Right kidney (tissue), 1 donor: Measurements from ENCODE around the gene CLASP2.
"Not testable (repeated sequence)": the region's sequence is repeated elsewhere in the genome, so short reads cannot be mapped to it uniquely, and the experiment has no call there.

ENCODE experiments used
- DNase-seq: peaks from one replicate; pipeline ENCODE4 v3.0.0-alpha.2; 2016

Gene CLASP2

GRCh38 chr3:33543601-33544000 is 174.5 kb downstream of the CLASP2 start:
- DNase-seq, result no peak

- no peak for DNase-seq
Observed at GRCh38 chr3:33541918-33542317, 176.1 kb downstream of the CLASP2 start.

- no peak for DNase-seq
Observed at GRCh38 chr3:33538678-33539339, 179.2 kb downstream of the CLASP2 start.

DNA sequence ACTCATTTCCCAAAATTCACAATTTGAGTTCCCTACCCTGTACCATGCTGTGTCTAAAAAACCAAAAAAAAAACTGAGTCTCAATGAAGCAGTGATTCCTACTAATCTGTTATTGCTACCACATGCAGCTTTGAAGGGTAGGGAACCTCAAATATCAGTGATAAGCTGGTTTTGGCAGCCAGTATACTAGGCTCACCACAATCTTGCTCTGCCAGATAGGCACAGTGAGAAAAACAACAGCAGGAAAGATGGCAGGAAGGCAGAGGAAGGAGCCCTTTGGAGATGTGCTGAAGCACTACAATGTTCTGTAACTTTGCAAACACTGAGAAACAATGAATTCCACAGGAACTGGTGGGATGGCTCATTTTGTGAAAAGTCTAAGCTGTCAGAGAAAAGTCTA is 180.9 kb downstream of the CLASP2 start:
- DNase-seq, result no peak

GRCh38 chr3:33526787-33527186 is 191.3 kb downstream of the CLASP2 start:
- DNase-seq, result no peak

DNA sequence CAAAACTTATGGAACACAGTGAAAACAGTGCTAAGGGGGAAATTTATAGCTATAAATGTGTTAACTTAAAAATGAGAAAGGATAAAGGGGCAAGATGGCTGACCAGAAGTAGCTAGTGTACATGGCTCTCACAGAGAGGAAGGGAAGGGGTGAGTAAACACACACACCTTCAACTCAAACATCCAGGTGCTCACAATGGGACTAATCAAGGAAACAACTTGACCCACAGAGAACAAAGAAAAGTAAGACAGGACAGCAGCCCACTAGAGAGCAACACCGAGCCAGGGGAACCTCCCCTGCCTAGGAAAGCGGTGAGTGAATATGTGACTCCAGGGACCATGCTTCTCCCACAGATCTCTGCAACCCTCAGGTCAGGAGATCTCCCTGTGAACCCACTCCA is 192.8 kb downstream of the CLASP2 start:
- DNase-seq, result no peak

- DNase-seq, result no peak
Observed at GRCh38 chr3:33523093-33523667, 194.9 kb downstream of the CLASP2 start.

GRCh38 chr3:33521736-33522135 is 196.3 kb downstream of the CLASP2 start:
- DNase-seq, result no peak

DNA sequence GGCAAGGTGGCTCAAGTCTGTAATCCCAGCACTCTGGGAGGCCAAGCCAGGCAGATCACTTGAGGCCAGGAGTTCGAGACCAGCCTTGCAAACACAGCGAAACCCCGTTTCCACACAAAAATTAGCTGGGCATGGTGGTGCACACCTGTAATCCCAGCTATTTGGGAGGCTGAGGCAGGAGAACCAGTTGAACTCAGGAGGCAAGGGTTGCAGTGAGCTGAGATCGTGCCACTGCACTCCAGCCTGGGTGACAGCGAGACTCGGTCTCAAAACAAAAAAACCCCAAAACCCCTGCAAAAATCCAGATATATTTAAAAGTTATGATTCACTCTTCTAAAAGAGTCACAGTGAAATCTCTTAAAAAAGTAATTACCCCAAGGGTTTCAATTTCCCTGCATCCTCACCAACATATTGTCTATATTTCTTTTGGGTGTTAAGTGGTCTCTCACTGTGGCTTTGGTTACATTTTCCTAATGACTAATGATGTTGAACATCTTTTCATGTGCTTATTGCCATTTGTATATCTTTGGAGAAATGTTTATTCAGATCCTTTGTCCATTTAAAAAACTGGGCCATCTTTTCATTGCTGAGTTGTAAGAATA is 204.7 kb downstream of the CLASP2 start:
- DNase-seq, result no peak

GRCh38 chr3:33505027-33505426 is 213.0 kb downstream of the CLASP2 start:
- DNase-seq, result no peak

- DNase-seq, result no peak
Observed at GRCh38 chr3:33496449-33496848, 221.6 kb downstream of the CLASP2 start.

- DNase-seq, result no peak
Observed at GRCh38 chr3:33491721-33492120, 226.3 kb downstream of the CLASP2 start.

GRCh38 chr3:33490641-33491241 is 227.3 kb downstream of the CLASP2 start:
- no peak for DNase-seq

DNA sequence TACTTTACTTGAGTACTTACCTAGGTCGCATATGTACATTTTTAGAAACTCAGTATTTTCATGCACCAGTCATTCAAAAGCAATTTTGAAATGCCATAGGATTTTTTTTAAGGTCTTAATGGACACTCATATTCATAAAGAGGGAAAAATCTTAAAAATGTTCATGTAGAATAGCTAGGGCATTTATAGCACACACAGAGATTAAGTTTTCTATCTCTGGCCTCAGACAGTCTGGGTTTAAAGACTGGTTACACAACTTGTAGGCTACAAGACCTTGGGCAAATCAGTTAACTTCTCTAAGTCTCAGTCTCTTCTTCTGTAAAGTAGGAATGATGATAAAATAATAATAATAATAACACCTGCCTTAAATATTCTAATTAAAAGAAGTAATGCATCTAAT is 229.4 kb downstream of the CLASP2 start:
- DNase-seq, result no peak

- no peak for DNase-seq
Observed at GRCh38 chr3:33488246-33488645, 229.8 kb downstream of the CLASP2 start.

GRCh38 chr3:33482111-33482521 is 235.9 kb downstream of the CLASP2 start:
- no peak for DNase-seq

DNA sequence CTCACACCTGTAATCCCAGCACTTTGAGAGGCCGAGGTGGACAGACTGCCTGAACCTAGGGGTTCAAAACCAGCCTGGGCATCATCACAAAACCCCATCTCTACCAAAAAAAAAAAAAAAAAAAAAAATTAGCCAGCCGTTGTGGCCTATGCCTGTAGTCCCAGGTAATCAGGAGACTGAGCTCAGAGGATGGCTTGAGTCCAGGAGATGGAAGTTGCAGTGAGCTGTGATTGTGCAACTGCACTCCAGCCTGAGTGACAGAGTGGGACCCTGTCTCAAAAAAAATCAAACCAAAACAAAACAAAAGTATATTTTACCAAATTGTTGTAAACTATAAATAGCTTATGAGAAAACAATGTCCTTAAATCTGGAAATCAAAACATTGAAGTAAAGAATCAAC is 243.2 kb downstream of the CLASP2 start:
- DNase-seq, result no peak

- no peak for DNase-seq
Observed at GRCh38 chr3:33473813-33474212, 244.2 kb downstream of the CLASP2 start.

GRCh38 chr3:33467786-33468185 is 250.3 kb downstream of the CLASP2 start:
- no peak for DNase-seq

- no peak for DNase-seq
Observed at GRCh38 chr3:33461097-33461496, 257.0 kb downstream of the CLASP2 start.

GRCh38 chr3:33459577-33459976 is 258.5 kb downstream of the CLASP2 start:
- DNase-seq, result not testable (repeated sequence)

GRCh38 chr3:33458446-33458845 is 259.6 kb downstream of the CLASP2 start:
- no peak for DNase-seq

DNA sequence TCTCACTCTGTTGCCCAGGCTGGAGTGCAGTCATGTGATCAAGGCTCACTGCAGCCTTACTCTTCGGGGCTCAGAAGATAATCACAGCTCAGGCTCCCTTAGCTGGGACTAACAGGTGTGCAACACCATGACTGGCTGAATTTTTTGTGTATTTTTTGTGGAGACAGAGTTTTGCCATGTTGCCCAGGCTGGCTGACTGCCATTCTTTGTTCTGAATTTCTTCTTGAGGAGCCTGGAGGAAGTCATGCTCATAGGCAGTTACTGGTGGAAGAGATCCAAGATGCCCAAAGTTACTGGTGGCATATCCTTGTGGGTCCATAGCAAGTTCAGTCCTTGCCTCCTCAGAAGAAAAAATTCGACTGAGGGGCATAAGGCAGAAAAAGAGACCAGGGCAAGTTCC is 261.3 kb downstream of the CLASP2 start:
- DNase-seq, result no peak

DNA sequence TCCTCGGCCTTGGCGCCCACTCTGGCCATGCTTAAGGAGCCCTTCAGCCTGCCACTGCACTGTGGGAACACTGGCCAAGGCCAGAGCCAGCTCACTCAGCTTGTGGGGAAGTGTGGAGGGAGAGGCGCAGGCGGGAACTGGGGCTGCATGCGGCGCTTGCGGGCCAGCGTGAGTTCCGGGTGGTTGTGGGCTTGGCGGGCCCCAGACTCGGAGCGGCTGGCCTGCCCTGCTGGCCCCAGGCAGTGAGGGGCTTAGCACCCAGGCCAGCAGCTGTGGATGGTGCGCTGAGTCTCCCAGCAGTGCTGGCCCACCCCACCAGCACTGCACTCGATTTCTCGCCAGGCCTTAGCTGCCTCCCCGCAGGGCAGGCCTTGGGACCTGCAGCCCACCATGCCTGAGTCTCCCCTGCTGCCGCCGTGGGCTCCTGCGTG is 264.7 kb downstream of the CLASP2 start:
- DNase-seq, result no peak
